GM23338 (cell line): Measurements from ENCODE around the gene FBLN5. TPM values are rescaled to one million over a fixed set of nuclear protein-coding genes. Genes with fewer than 3 reads are reported as not detected.

Experiments
- ATAC-seq: fragments of 200-7000 bp; cut with Tn5 transposase; 3 replicates; pipeline ENCODE4 v1.9.1; 2020
- DNase-seq: peaks from one replicate; pipeline ENCODE4 v3.0.0-alpha.2; 2015; ENCODE audit warnings: low spot score
- H2AFZ ChIP-seq: fragments of 200-600 bp; sonication (generic); 2 replicates; pipeline ENCODE4 v1.8.0; 2016; ENCODE audit warnings: antibody characterized with exemption, mild to moderate bottlenecking, moderate library complexity
- H3F3A ChIP-seq: fragments of 200-600 bp; sonication (generic); replicated peaks from 2 replicates; pipeline ENCODE4 v1.8.0; 2017; ENCODE audit warnings: antibody characterized with exemption, mixed run types, low read depth
- H3K27ac ChIP-seq: fragments of 200-600 bp; sonication (generic); 2 replicates; pipeline ENCODE4 v1.6.1; 2016; ENCODE audit warnings: low read depth
- H3K27me3 ChIP-seq: fragments of 200-600 bp; sonication (generic); 2 replicates; pipeline ENCODE4 v1.8.0; 2016; ENCODE audit warnings: mild to moderate bottlenecking, mixed run types, moderate library complexity; ENCODE audit not compliant: insufficient read depth
- H3K36me3 ChIP-seq: fragments of 200-600 bp; sonication (generic); 2 replicates; pipeline ENCODE4 v1.8.0; 2016; ENCODE audit warnings: mild to moderate bottlenecking; ENCODE audit not compliant: insufficient read depth
- H3K4me1 ChIP-seq: fragments of 200-600 bp; sonication (generic); 2 replicates; pipeline ENCODE4 v1.8.0; 2016; ENCODE audit warnings: mild to moderate bottlenecking, moderate library complexity; ENCODE audit not compliant: insufficient read depth
- H3K4me2 ChIP-seq: fragments of 200-600 bp; sonication (generic); 2 replicates; pipeline ENCODE4 v1.7.1; 2017; ENCODE audit warnings: mixed run types
- H3K4me3 ChIP-seq: fragments of 200-600 bp; sonication (generic); 2 replicates; pipeline ENCODE4 v1.6.1; 2016; ENCODE audit warnings: mixed run types
- H3K79me2 ChIP-seq: fragments of 200-600 bp; sonication (generic); replicated peaks from 2 replicates; pipeline ENCODE4 v1.8.0; 2017; ENCODE audit warnings: mild to moderate bottlenecking; ENCODE audit not compliant: insufficient read depth
- H3K9me2 ChIP-seq: fragments of 200-600 bp; sonication (generic); 2 replicates; pipeline ENCODE4 v1.8.0; 2017; ENCODE audit not compliant: insufficient read depth
- H4K20me1 ChIP-seq: fragments of 200-600 bp; sonication (generic); replicated peaks from 2 replicates; pipeline ENCODE4 v1.8.0; 2017; ENCODE audit warnings: mild to moderate bottlenecking; ENCODE audit not compliant: insufficient read depth
- H3K27ac Mint-ChIP-seq: 2 replicates; pipeline ENCODE4 v1.8.0; 2020; ENCODE audit warnings: inconsistent platforms, mild to moderate bottlenecking, moderate library complexity, mixed read lengths
- H3K27me3 Mint-ChIP-seq: 3 replicates; pipeline ENCODE4 v1.8.0; 2022; ENCODE audit warnings: low read depth, mild to moderate bottlenecking, moderate library complexity, mixed read lengths, inconsistent platforms; ENCODE audit not compliant: insufficient read depth, poor library complexity
- H3K36me3 Mint-ChIP-seq: 3 replicates; pipeline ENCODE4 v1.8.0; 2021; ENCODE audit warnings: low read depth, mild to moderate bottlenecking, inconsistent platforms, moderate library complexity, mixed read lengths
- H3K4me1 Mint-ChIP-seq: 3 replicates; pipeline ENCODE4 v1.8.0; 2020; ENCODE audit warnings: mild to moderate bottlenecking, inconsistent platforms, mixed read lengths
- H3K4me3 Mint-ChIP-seq: 3 replicates; pipeline ENCODE4 v1.8.0; 2021; ENCODE audit warnings: moderate library complexity, mild to moderate bottlenecking, inconsistent platforms, mixed read lengths
- H3K9me3 Mint-ChIP-seq: 3 replicates; pipeline ENCODE4 v1.8.0; 2020; ENCODE audit warnings: moderate library complexity, mild to moderate bottlenecking, inconsistent platforms, mixed read lengths
- CREB1 ChIP-seq: fragments of 250-450 bp; sonication (Bioruptor Pico); IDR thresholded peaks from 2 replicates; pipeline ENCODE4 v1.5.0; 2020; ENCODE audit warnings: low read depth, mild to moderate bottlenecking, moderate library complexity
- CTCF ChIP-seq, 2 experiments: fragments of 200-600 bp in 1 of 2; sonication (generic) in 1 of 2; conservative IDR thresholded peaks; 2 replicates each; pipeline versions ENCODE4 v1.5.1 to v1.6.1; 2016 to 2017; ENCODE audit warnings: antibody characterized with exemption in 2 of 2, low read depth in 2 of 2, mild to moderate bottlenecking in 2 of 2, moderate library complexity in 1 of 2
- ETS1 ChIP-seq: IDR thresholded peaks from 2 replicates; pipeline ENCODE4 v1.6.1; 2016; ENCODE audit warnings: antibody characterized with exemption
- EZH2 ChIP-seq: fragments of 200-600 bp; sonication (generic); IDR thresholded peaks from one replicate; pipeline ENCODE4 v1.8.0; 2017; ENCODE audit warnings: antibody characterized with exemption, mild to moderate bottlenecking, low read depth; ENCODE audit not compliant: unreplicated experiment
- EZH2phosphoT487 ChIP-seq: fragments of 200-600 bp; sonication (generic); IDR thresholded peaks from one replicate; pipeline ENCODE4 v1.8.1; 2018; ENCODE audit warnings: antibody characterized with exemption; ENCODE audit not compliant: unreplicated experiment
- JUNB ChIP-seq: IDR thresholded peaks from one replicate; pipeline ENCODE4 v1.6.1; 2016; ENCODE audit warnings: antibody characterized with exemption; ENCODE audit not compliant: unreplicated experiment
- NANOG ChIP-seq: IDR thresholded peaks from 2 replicates; pipeline ENCODE4 v1.6.1; 2016; ENCODE audit warnings: antibody characterized with exemption, borderline replicate concordance
- POLR2AphosphoS5 ChIP-seq: IDR thresholded peaks from 2 replicates; pipeline ENCODE4 v1.6.1; 2016; ENCODE audit warnings: antibody characterized with exemption, low read depth
- REST ChIP-seq: IDR thresholded peaks from one replicate; pipeline ENCODE4 v1.6.1; 2018; ENCODE audit warnings: antibody characterized with exemption; ENCODE audit not compliant: unreplicated experiment
- STAT1 ChIP-seq: IDR thresholded peaks from one replicate; pipeline ENCODE4 v1.6.1; 2016; ENCODE audit warnings: antibody characterized with exemption; ENCODE audit not compliant: unreplicated experiment
- ZNF114 ChIP-seq: fragments of 250-450 bp; sonication (Bioruptor Pico); IDR thresholded peaks from 2 replicates; pipeline ENCODE4 v1.5.0; 2020; ENCODE audit warnings: mild to moderate bottlenecking, moderate library complexity
- ZNF331 ChIP-seq: fragments of 250-450 bp; sonication (Bioruptor Pico); IDR thresholded peaks from 2 replicates; pipeline ENCODE4 v1.5.0; 2020; ENCODE audit warnings: low read depth, mild to moderate bottlenecking, moderate library complexity
- ZNF462 ChIP-seq: fragments of 250-450 bp; sonication (Bioruptor Pico); IDR thresholded peaks from 2 replicates; pipeline ENCODE4 v1.5.0; 2020; ENCODE audit warnings: mild to moderate bottlenecking, moderate library complexity
- polyA plus RNA-seq: library from polyadenylated mRNA; unstranded; fragments of >200 nt; fragmentation: Nextera tagmentation; extraction: Ambion mirVana; gene quantifications from 2 replicates; pipeline ENCODE4 v1.2.1, GENCODE V29; 2016
- total RNA-seq: library from RNA; depleted of rRNA; stranded (reverse); fragments of >200 nt; shearing (Covaris generic); gene quantifications from 2 replicates; pipeline ENCODE4 v1.2.3, GENCODE V29; 2014

The FBLN5 gene
- total and polyA plus RNA-seq, 2 experiments from 2014 or later: 4.3 to 4.9 TPM

- Histone ChIP-seq H4K20me1 (no peaks in the 10 kb centered on the region), H3K4me1 (0 out of 2 replicates have a peak, but pooled peaks cover 3% of the 10 kb centered on the region), H3K27me3 (no peaks in the 10 kb centered on the region), H3K27ac (no peak overlapping the region), H3K4me2 (no peak overlapping the region), H3K4me3 (no peak overlapping the region), H3K9me2 (peaks cover 9% of the 10 kb centered on the region; the same call in 1 of the 2 replicates), H3F3A (no peaks in the 10 kb centered on the region; the same call in 1 of the 2 replicates), H3K79me2 (no peaks in the 10 kb centered on the region), H2AFZ (no peak overlapping the region), H3K36me3 (no peaks in the 10 kb centered on the region)
- Mint-ChIP-seq H3K9me3 (no peaks in the 10 kb centered on the region), H3K27ac (no peak overlapping the region), H3K27me3 (no peaks in the 10 kb centered on the region), H3K4me3 (no peak overlapping the region), H3K36me3 (no peaks in the 10 kb centered on the region), H3K4me1 (peaks cover 2% of the 10 kb centered on the region)
- no peak for TF ChIP-seq CREB1 (CRISPR knock-in tag)
- no peak for TF ChIP-seq ZNF114
- TF ChIP-seq ZNF331 (CRISPR knock-in tag): no peak
- no peak for TF ChIP-seq ZNF462 (CRISPR knock-in tag)
- no peak for TF ChIP-seq ETS1
- TF ChIP-seq NANOG: no peak
- TF ChIP-seq POLR2AphosphoS5: no peak
- no peak for TF ChIP-seq REST
- no peak for TF ChIP-seq EZH2
- no peak for TF ChIP-seq JUNB
- no peak for TF ChIP-seq EZH2phosphoT487
- TF ChIP-seq STAT1: no peak
- TF ChIP-seq CTCF (conservative IDR thresholded peaks at IDR 0.05; ENCODE audit: low read depth in 2 of 2): no peak
- DNase-seq (no peak), ATAC-seq (no peak)
Observed at GRCh38 chr14:91902336-91902735, 45.2 kb downstream of the FBLN5 start.
